Mesenchymal stem cell (in vitro differentiated cells and primary cell): Measurements from ENCODE around the gene MED13L.

Experiments
- DNase-seq: peaks from one replicate; pipeline ENCODE4 v3.0.0-alpha.2; 2013
- H2AFZ ChIP-seq: one replicate; pipeline ENCODE4 v1.6.1; 2013; ENCODE audit warnings: low read depth, mild to moderate bottlenecking, control low read depth, inconsistent platforms, low read length, moderate library complexity
- H2AK5ac ChIP-seq: 2 replicates; pipeline ENCODE4 v1.6.1; 2013; ENCODE audit warnings: low read length, moderate library complexity, mild to moderate bottlenecking, inconsistent platforms; ENCODE audit not compliant: severe bottlenecking
- H2BK120ac ChIP-seq: one replicate; pipeline ENCODE4 v1.6.1; 2013; ENCODE audit warnings: low read depth, mild to moderate bottlenecking, inconsistent platforms, low read length, moderate library complexity
- H2BK12ac ChIP-seq, 2 experiments: one replicate each; pipeline ENCODE4 v1.6.1; 2013; ENCODE audit warnings: inconsistent platforms in 2 of 2, low read length in 2 of 2, mild to moderate bottlenecking in 2 of 2, moderate library complexity in 2 of 2, control low read depth in 1 of 2
- H2BK15ac ChIP-seq: one replicate; pipeline ENCODE4 v1.6.1; 2013; ENCODE audit warnings: mild to moderate bottlenecking, low read depth, inconsistent platforms; ENCODE audit not compliant: poor library complexity, severe bottlenecking
- H2BK5ac ChIP-seq: 2 replicates; pipeline ENCODE4 v1.6.1; 2013; ENCODE audit warnings: low read depth, mild to moderate bottlenecking, low read length, control low read depth, inconsistent platforms; ENCODE audit not compliant: poor library complexity, severe bottlenecking
- H3K14ac ChIP-seq, 2 experiments: one replicate each; pipeline ENCODE4 v1.6.1; 2013; ENCODE audit warnings: inconsistent platforms in 2 of 2, low read length in 2 of 2, control low read depth in 1 of 2, mild to moderate bottlenecking in 1 of 2, moderate library complexity in 1 of 2
- H3K18ac ChIP-seq, 2 experiments: one replicate each; pipeline ENCODE4 v1.6.1; 2013; ENCODE audit warnings: inconsistent platforms in 2 of 2, low read length in 2 of 2, control low read depth in 1 of 2, low read depth in 1 of 2, mild to moderate bottlenecking in 1 of 2
- H3K23ac ChIP-seq, 2 experiments: one replicate each; pipeline ENCODE4 v1.6.1; 2013; ENCODE audit warnings: inconsistent platforms in 2 of 2, low read length in 2 of 2, mild to moderate bottlenecking in 2 of 2, moderate library complexity in 2 of 2, control low read depth in 1 of 2
- H3K27ac ChIP-seq: 2 replicates; pipeline ENCODE4 v1.5.1; 2013; ENCODE audit warnings: mild to moderate bottlenecking, moderate library complexity, low read length, control low read depth, inconsistent platforms; ENCODE audit not compliant: poor library complexity, severe bottlenecking
- H3K27me3 ChIP-seq, 2 experiments: 2 replicates each; pipeline versions ENCODE4 v1.6.1 to v1.7.0; 2013; ENCODE audit warnings: low read length in 2 of 2, mild to moderate bottlenecking in 2 of 2, moderate library complexity in 2 of 2, control low read depth in 1 of 2, inconsistent platforms in 1 of 2; ENCODE audit not compliant: control insufficient read depth in 1 of 2, insufficient read depth in 1 of 2
- H3K36me3 ChIP-seq, 2 experiments: 2 replicates each; pipeline versions ENCODE4 v1.6.1 to v1.7.0; 2013; ENCODE audit warnings: low read length in 2 of 2, control low read depth in 1 of 2, inconsistent platforms in 1 of 2, low read depth in 1 of 2, mild to moderate bottlenecking in 1 of 2; ENCODE audit not compliant: insufficient read depth in 2 of 2, control insufficient read depth in 1 of 2
- H3K4ac ChIP-seq, 2 experiments: one replicate each; pipeline ENCODE4 v1.6.1; 2013; ENCODE audit warnings: inconsistent platforms in 2 of 2, low read length in 2 of 2, mild to moderate bottlenecking in 2 of 2, moderate library complexity in 2 of 2, control low read depth in 1 of 2, low read depth in 1 of 2
- H3K4me1 ChIP-seq: 2 replicates; pipeline ENCODE4 v1.6.1; 2013; ENCODE audit warnings: low read depth, low read length, control low read depth; ENCODE audit not compliant: control insufficient read depth, insufficient read depth
- H3K4me2 ChIP-seq: 2 replicates; pipeline ENCODE4 v1.6.1; 2013; ENCODE audit warnings: low read length, mild to moderate bottlenecking, inconsistent platforms; ENCODE audit not compliant: poor library complexity, severe bottlenecking
- H3K4me3 ChIP-seq, 2 experiments: 2 replicates each; pipeline versions ENCODE4 v1.5.1 to v1.7.0; 2013; ENCODE audit warnings: low read length in 2 of 2, mild to moderate bottlenecking in 2 of 2, control low read depth in 1 of 2, low read depth in 1 of 2; ENCODE audit not compliant: insufficient read depth in 1 of 2
- H3K79me1 ChIP-seq: replicated peaks from 2 replicates; pipeline ENCODE4 v1.6.1; 2013; ENCODE audit warnings: mild to moderate bottlenecking, control low read depth, low read length, inconsistent platforms; ENCODE audit not compliant: poor library complexity, severe bottlenecking
- H3K9ac ChIP-seq: 2 replicates; pipeline ENCODE4 v1.7.0; 2013; ENCODE audit warnings: mild to moderate bottlenecking, low read length, moderate library complexity
- H3K9me3 ChIP-seq: 2 replicates; pipeline ENCODE4 v1.7.0; 2013; ENCODE audit warnings: mild to moderate bottlenecking, low read length; ENCODE audit not compliant: control insufficient read depth
- H4K8ac ChIP-seq: one replicate; pipeline ENCODE4 v1.6.1; 2013; ENCODE audit warnings: inconsistent platforms, mild to moderate bottlenecking, low read length, moderate library complexity
- H4K91ac ChIP-seq: one replicate; pipeline ENCODE4 v1.6.1; 2013; ENCODE audit warnings: mild to moderate bottlenecking, low read length, inconsistent platforms
- WGBS: methylation state at CpG from one replicate; pipeline ENCODE4 v1.1.7; 2013; ENCODE audit warnings: mixed read lengths; 5-methylcytosine and 5-hydroxymethylcytosine counted together

Gene MED13L

DNA sequence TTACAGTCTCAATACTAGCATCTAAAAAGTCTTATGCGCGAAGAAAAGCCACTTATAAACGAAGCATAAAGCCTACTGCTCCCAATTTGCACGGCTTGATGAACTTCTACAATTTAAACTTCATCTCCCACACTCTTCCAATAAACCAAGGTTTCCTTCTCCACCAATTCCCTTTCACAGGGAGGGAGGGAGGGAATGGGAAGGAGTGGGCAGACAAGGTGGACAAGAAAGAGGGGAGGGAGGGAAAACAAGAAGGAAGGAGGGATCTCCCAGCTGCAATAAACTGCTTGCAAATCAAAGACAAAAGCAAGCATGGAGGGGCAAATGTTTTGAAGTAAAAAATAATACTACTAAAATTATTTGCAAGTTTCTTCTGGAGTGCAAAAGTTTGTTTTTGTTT lies 64.5 kb downstream of the MED13L start:
- Histone ChIP-seq H3K4me1 (no peaks in the 10 kb centered on the region), H2AK5ac (no peak overlapping the region), H4K91ac (no peak overlapping the region), H2BK15ac (no peak overlapping the region), H3K27ac (no peak overlapping the region), H3K4me3 (no peak overlapping the region), H2BK5ac (no peak overlapping the region), H2AFZ (no peak overlapping the region), H3K23ac (no peak overlapping the region), H3K18ac (no peak overlapping the region), H4K8ac (no peak overlapping the region), H3K79me1 (peaks cover 3% of the 10 kb centered on the region), H3K27me3 (no peaks in the 10 kb centered on the region), H3K4me2 (no peak overlapping the region), H3K14ac (no peak overlapping the region), H3K36me3 (no peaks in the 10 kb centered on the region), H2BK120ac (no peak overlapping the region), H3K9me3 (no peaks in the 10 kb centered on the region), H2BK12ac (no peak overlapping the region), H3K9ac (no peak overlapping the region), H3K4ac (no peak overlapping the region)
- DNase-seq = no peak
- 92% methylated on average over 3 of the region's 4 CpGs for WGBS

GRCh38 chr12:116210762-116211161 lies 66.7 kb downstream of the MED13L start:
- WGBS = 98% methylated on average over 3 of the region's 4 CpGs
- Histone ChIP-seq H3K4ac (no peak overlapping the region), H2BK12ac (no peak overlapping the region)

DNA sequence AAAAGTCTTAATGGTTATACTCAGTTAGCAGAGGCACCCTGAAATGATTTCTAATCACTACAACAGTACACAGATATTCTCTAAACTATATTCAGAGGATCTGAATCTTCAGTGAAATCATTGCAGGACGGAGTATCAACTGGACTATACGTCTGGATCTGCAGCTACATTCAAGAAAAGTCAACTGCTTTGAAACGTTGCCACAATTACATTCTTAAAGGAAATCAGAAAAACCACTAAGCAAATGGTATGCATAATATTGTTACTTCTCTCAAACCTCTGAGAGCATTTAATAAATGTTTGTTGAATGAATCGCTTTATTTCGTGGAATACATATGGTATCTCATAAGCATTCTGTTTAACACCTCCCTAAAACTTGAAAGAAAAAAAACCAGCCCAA lies 67.4 kb downstream of the MED13L start:
- Histone ChIP-seq H4K91ac (no peak overlapping the region), H3K14ac (no peak overlapping the region), H2AFZ (no peak overlapping the region), H4K8ac (no peak overlapping the region), H3K27me3 (no peaks in the 10 kb centered on the region), H3K36me3 (no peaks in the 10 kb centered on the region), H3K9me3 (no peaks in the 10 kb centered on the region), H2BK12ac (no peak overlapping the region), H3K4me1 (no peaks in the 10 kb centered on the region), H3K4me3 (no peak overlapping the region), H3K9ac (no peak overlapping the region), H3K27ac (no peak overlapping the region), H2BK120ac (no peak overlapping the region), H3K4me2 (no peak overlapping the region), H3K18ac (no peak overlapping the region), H3K79me1 (peaks cover 2% of the 10 kb centered on the region), H2BK5ac (no peak overlapping the region), H3K23ac (no peak overlapping the region), H3K4ac (no peak overlapping the region), H2AK5ac (no peak overlapping the region), H2BK15ac (no peak overlapping the region)
- DNase-seq = no peak
- WGBS = 72% methylated on average over 3 of the region's 5 CpGs

More at GRCh38 chr12:116210762-116211161, 66.7 kb downstream of the MED13L start:
- no peaks in the 10 kb centered on the region for H3K4me1 ChIP-seq
- H3K36me3 ChIP-seq = no peaks in the 10 kb centered on the region
- no peak overlapping the region for H3K23ac ChIP-seq
- H3K9ac ChIP-seq = no peak overlapping the region
- no peak overlapping the region for H4K8ac ChIP-seq
- no peaks in the 10 kb centered on the region for H3K9me3 ChIP-seq
- H2BK15ac ChIP-seq = no peak overlapping the region
- H3K79me1 ChIP-seq = peaks cover 2% of the 10 kb centered on the region
- no peak overlapping the region for H3K27ac ChIP-seq
- H3K4me2 ChIP-seq = no peak overlapping the region
- H4K91ac ChIP-seq = no peak overlapping the region
- no peak overlapping the region for H2BK120ac ChIP-seq
- DNase-seq = no peak
- no peak overlapping the region for H3K4me3 ChIP-seq
- no peak overlapping the region for H2AK5ac ChIP-seq
- no peak overlapping the region for H2BK5ac ChIP-seq
- no peak overlapping the region for H3K14ac ChIP-seq
- no peaks in the 10 kb centered on the region for H3K27me3 ChIP-seq
- H3K18ac ChIP-seq = no peak overlapping the region
- no peak overlapping the region for H2AFZ ChIP-seq

DNA sequence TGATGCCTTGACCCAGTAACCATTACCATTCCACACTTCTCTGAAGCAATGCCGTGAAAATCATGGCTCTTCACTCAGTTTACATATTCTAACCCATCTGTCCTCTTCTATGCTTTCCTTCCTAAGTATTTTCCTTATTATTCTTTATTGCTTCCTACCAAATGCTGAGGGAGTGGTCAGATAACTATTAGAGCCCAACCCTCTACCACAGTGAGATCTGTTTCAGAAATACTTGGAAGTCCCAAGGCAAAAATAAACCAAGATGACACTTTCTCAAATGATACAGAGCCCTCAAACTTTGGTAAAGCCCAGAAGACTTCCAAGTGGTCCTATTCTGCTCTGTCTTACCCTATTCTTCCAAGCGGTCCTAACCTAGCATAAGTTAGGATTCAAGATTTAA lies 68.0 kb downstream of the MED13L start:
- Histone ChIP-seq H2BK12ac (no peak overlapping the region), H3K9ac (no peak overlapping the region), H2BK5ac (no peak overlapping the region), H3K4me1 (no peaks in the 10 kb centered on the region), H3K18ac (no peak overlapping the region), H3K4ac (no peak overlapping the region), H3K23ac (no peak overlapping the region), H3K27me3 (no peaks in the 10 kb centered on the region), H3K4me2 (no peak overlapping the region), H2BK15ac (no peak overlapping the region), H3K4me3 (no peak overlapping the region), H4K91ac (no peak overlapping the region), H3K9me3 (no peaks in the 10 kb centered on the region), H3K79me1 (peaks cover 3% of the 10 kb centered on the region), H2AFZ (no peak overlapping the region), H4K8ac (no peak overlapping the region), H3K14ac (no peak overlapping the region), H2BK120ac (no peak overlapping the region), H3K27ac (no peak overlapping the region), H2AK5ac (no peak overlapping the region), H3K36me3 (peaks cover 0 to under 1% of the 10 kb centered on the region in 2 experiments)
- whole genome bisulfite sequencing = 94% methylated on average over 2 of the region's 2 CpGs
- no peak for DNase-seq
